Nephron progenitor cell (in vitro differentiated cells): ENCODE data around the gene UAP1.

ENCODE experiments used
- DNase-seq: peaks from one replicate; pipeline ENCODE4 v3.0.0; 2021
- H3K27ac Mint-ChIP-seq: 2 replicates; pipeline ENCODE4 v1.8.0; 2021; ENCODE audit warnings: mild to moderate bottlenecking, moderate library complexity, mixed read lengths
- H3K27me3 Mint-ChIP-seq: 2 replicates; pipeline ENCODE4 v1.8.0; 2021; ENCODE audit warnings: mild to moderate bottlenecking, low read depth, mixed read lengths; ENCODE audit not compliant: poor library complexity
- H3K36me3 Mint-ChIP-seq: 2 replicates; pipeline ENCODE4 v1.8.0; 2021; ENCODE audit warnings: low read depth, mixed read lengths
- H3K4me1 Mint-ChIP-seq: 2 replicates; pipeline ENCODE4 v1.8.0; 2021; ENCODE audit warnings: mixed read lengths
- H3K4me3 Mint-ChIP-seq: 2 replicates; pipeline ENCODE4 v1.8.0; 2021; ENCODE audit warnings: mild to moderate bottlenecking, moderate library complexity, mixed read lengths
- H3K9me3 Mint-ChIP-seq: 2 replicates; pipeline ENCODE4 v1.8.0; 2021; ENCODE audit warnings: mild to moderate bottlenecking, moderate library complexity, mixed read lengths
- TF ChIP-seq, protein P1 (sequence below): fragments of 200-600 bp; sonication (generic); IDR thresholded peaks from 2 replicates; pipeline ENCODE4 v1.5.0; 2021; ENCODE audit warnings: antibody characterized with exemption

The UAP1 gene

GRCh38 chr1:162536511-162536910, 25.0 kb upstream of the UAP1 start:
- H3K9me3 Mint-ChIP-seq: peaks cover 5% of the 10 kb centered on the region
- no peaks in the 10 kb centered on the region for H3K4me1 Mint-ChIP-seq
- TF ChIP-seq, protein P1, sequence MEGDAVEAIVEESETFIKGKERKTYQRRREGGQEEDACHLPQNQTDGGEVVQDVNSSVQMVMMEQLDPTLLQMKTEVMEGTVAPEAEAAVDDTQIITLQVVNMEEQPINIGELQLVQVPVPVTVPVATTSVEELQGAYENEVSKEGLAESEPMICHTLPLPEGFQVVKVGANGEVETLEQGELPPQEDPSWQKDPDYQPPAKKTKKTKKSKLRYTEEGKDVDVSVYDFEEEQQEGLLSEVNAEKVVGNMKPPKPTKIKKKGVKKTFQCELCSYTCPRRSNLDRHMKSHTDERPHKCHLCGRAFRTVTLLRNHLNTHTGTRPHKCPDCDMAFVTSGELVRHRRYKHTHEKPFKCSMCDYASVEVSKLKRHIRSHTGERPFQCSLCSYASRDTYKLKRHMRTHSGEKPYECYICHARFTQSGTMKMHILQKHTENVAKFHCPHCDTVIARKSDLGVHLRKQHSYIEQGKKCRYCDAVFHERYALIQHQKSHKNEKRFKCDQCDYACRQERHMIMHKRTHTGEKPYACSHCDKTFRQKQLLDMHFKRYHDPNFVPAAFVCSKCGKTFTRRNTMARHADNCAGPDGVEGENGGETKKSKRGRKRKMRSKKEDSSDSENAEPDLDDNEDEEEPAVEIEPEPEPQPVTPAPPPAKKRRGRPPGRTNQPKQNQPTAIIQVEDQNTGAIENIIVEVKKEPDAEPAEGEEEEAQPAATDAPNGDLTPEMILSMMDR: no peak
- no peak overlapping the region for H3K4me3 Mint-ChIP-seq
- DNase-seq: no peak
- peaks cover 4% of the 10 kb centered on the region for H3K36me3 Mint-ChIP-seq
- H3K27ac Mint-ChIP-seq: no peak overlapping the region
- H3K27me3 Mint-ChIP-seq: no peaks in the 10 kb centered on the region

- Mint-ChIP-seq H3K9me3 (peaks cover 9% of the 10 kb centered on the region), H3K4me3 (no peak overlapping the region), H3K4me1 (no peaks in the 10 kb centered on the region), H3K27me3 (no peaks in the 10 kb centered on the region), H3K27ac (no peak overlapping the region), H3K36me3 (no peaks in the 10 kb centered on the region)
- TF ChIP-seq, protein P1: no peak
- DNase-seq: no peak
These were observed 24.3 kb upstream of the UAP1 start for GRCh38 chr1:162537216-162537615.

GRCh38 chr1:162538815-162539431, 22.6 kb upstream of the UAP1 start:
- no peak overlapping the region for H3K4me3 Mint-ChIP-seq

DNA sequence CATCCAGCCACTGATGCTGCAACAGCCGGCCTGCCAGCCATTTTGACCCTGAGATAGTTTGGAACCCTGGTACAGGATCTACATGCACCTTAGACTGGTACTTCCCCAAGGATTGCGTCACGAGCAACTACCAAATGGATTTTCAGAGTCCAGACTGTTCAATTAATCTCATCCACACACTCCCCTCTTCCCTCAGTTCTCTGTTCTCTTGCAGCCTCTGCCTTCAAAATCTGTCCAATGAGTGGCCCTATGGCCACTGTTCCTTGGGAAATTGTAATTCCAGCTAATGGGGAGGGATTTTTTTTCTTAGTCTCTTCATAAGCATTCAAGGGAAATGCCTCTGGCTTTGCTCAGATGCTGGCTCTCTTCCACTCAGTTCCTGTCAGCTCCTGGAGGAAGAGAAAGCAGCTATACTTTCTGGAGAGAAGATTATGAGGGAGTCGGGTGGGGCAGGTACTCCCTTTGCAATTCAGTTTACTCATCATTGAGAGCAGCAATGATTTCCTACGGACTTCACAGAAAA, 19.8 kb upstream of the UAP1 start:
- Mint-ChIP-seq H3K4me3 (no peak overlapping the region), H3K4me1 (no peaks in the 10 kb centered on the region), H3K27ac (no peak overlapping the region), H3K9me3 (peaks cover 24% of the 10 kb centered on the region), H3K36me3 (peaks cover 7% of the 10 kb centered on the region), H3K27me3 (peaks cover 3% of the 10 kb centered on the region)
- TF ChIP-seq, protein P1: no peak
- DNase-seq: no peak

More at GRCh38 chr1:162538815-162539431, 22.6 kb upstream of the UAP1 start:
- TF ChIP-seq, protein P1: no peak
- DNase-seq: no peak
- no peaks in the 10 kb centered on the region for H3K4me1 Mint-ChIP-seq
- peaks cover 2% of the 10 kb centered on the region for H3K27me3 Mint-ChIP-seq
- H3K9me3 Mint-ChIP-seq: peaks cover 20% of the 10 kb centered on the region
- no peak overlapping the region for H3K27ac Mint-ChIP-seq
- H3K36me3 Mint-ChIP-seq: peaks cover 7% of the 10 kb centered on the region

DNA sequence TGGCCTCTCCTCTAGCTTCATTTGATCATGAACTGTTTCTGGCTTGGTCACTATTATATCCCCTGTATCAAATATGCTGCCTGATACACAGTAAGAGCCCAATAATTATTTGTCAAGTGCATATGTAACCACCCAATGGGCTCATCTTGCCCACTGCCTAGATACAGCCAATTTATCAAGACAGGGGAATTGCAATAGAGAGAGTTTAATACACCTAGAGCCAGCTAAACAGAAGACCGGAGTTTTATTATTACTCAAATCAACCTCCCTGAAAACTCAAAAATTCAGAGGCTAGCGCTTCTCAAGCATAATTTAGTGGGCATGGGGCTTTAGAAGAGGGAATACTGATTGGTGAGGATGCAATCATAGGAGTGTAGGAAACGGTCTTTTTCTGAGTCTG, 18.3 kb upstream of the UAP1 start:
- Mint-ChIP-seq H3K4me1 (no peaks in the 10 kb centered on the region), H3K27ac (no peak overlapping the region), H3K4me3 (no peak overlapping the region), H3K36me3 (peaks cover 7% of the 10 kb centered on the region), H3K27me3 (peaks cover 3% of the 10 kb centered on the region), H3K9me3 (peaks cover 24% of the 10 kb centered on the region)
- TF ChIP-seq, protein P1: no peak
- DNase-seq: no peak

- Mint-ChIP-seq H3K27me3 (peaks cover 9% of the 10 kb centered on the region), H3K9me3 (peaks cover 9% of the 10 kb centered on the region), H3K36me3 (peaks cover 3% of the 10 kb centered on the region), H3K4me1 (no peaks in the 10 kb centered on the region), H3K27ac (no peak overlapping the region), H3K4me3 (no peak overlapping the region)
- TF ChIP-seq, protein P1: no peak
- no peak for DNase-seq
These were observed 13.4 kb upstream of the UAP1 start for GRCh38 chr1:162548170-162548569.
